Stimulated activated CD4-positive, alpha-beta T cell treated with anti-CD3 and anti-CD28 coated beads, Interleukin-2, amount 100 ng/mL, for 4 hours (primary cell): Measurements from ENCODE around the gene MYH6.
A peak's percentile ranks its signal among the peaks of the same experiment; 100 is the strongest.

Experiments used
- DNase-seq: peaks from one replicate; pipeline ENCODE4 v3.0.0-alpha.2; 2020; ENCODE audit warnings: low read depth

The MYH6 gene

DNA sequence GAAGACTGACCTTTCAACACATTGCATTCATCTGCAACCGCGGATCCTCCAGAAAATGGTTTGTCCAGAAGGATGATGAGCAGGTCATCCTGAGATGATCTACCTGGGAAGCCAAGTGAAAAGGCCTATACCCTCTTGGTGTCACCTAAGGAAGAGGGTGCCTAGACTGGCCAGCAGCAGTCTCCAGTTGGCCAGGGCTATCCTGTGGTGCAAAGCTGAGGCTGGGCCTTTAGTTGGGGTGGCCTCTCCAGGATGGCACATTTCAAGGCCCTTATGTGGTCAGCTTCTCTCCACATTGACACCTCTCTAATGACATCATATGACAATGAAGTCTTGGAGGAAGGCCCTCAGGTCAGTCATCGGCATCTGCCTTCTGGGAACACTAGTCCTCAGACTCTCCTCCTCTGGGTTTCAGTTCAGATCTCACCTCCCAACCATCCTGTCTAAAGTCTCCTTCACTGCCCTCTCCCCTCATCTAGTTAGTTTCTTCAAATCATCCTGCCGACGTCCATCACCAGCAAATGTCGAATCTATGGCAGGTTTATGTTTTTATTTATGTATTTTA, 52.1 kb downstream of the MYH6 start:
- DNase-seq = no peak

- no peak for DNase-seq
Observed at GRCh38 chr14:23354990-23355389, 53.1 kb downstream of the MYH6 start.

DNA sequence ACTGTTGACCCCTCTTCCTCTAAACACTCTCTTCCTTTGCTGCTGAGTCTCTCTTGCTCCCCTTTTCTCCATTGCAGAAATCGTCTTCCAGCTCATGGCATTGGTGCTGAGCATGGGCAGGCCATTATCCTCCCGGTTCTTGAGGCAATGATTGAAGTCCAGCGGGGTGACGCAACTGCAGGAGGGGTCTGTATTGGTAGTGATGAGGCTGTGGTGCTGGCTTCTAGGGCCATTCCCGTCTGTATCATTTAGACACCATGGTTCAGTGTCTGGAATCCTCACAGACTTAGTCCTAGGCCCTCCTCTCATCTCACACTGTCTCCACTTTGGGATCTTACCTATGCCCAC, 54.7 kb downstream of the MYH6 start:
- no peak for DNase-seq

DNA sequence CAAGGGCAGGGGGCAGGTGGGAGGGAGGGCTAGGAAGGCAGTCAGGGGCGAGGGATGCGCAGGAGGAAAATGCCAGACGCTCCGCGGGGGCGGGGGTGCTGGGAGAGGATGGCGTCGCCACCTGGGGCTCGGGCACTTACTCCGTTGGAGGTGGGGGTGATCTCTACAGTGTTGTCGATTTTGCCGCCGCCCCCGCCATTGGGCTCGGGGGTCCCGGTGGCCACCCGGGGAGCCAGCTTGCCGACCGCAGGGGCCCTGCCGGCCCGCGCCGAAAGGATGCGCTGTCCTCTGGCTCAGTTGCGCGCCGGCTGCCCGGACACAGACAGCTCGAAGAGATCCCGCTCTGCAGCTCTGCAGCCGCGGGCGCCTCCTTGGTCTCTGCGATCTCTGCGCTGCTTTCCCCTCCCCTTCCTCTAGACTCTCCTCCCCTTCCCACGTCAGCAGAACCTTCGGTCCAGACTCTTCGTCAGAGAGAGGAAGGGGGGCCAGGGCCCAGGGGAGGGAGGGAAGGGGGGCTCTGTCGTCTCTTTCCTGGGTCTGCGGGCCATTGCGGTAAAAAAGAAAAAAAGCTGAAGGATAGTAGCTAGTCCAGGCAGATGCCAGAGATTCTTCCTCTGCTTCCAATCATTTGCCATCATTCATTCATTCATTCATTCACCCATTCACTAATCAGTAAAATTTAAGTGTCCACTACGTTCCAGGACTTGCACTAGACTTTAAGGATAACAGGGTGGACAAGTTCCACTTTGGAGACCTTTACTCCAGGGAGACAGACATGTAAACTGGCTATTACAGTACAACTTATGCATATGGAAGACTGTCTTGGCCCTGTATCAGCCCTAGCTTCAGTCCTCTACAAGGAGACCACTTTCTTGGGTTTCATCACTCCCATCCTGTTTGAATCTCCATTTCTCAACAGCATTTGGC, 55.3 kb downstream of the MYH6 start, which contains the start of gene SLC22A17:
Gene SLC22A17, minus strand, starts transcription at position 382 of the 927 bp plus-strand sequence.
- peak; percentile 48 for DNase-seq

GRCh38 chr14:23351681-23352505, 56.2 kb downstream of the MYH6 start:
- DNase-seq = no peak

- no peak for DNase-seq
Observed at GRCh38 chr14:23349156-23349845, 58.8 kb downstream of the MYH6 start.

DNA sequence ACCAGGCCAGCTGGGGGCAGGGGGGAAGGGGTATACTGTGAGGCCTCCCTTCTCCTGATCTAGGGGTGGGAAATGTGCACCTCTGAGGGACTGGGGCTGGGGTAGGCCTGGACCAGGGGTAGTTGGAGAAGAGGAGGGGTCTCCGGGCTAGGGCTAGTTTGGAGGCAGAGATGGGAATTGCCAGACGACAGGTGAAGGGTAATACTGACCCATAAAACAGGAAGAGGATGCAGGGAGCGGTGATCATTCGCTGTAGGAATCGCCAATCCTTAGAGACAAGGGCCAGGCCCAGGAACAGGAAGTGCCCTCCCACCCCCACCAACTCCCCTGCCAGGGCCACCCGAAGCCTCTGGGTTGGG, 59.8 kb downstream of the MYH6 start:
- DNase-seq = no peak

GRCh38 chr14:23347406-23348296, 60.4 kb downstream of the MYH6 start:
- no peak for DNase-seq

GRCh38 chr14:23346693-23347405, 61.2 kb downstream of the MYH6 start:
- DNase-seq = no peak

DNA sequence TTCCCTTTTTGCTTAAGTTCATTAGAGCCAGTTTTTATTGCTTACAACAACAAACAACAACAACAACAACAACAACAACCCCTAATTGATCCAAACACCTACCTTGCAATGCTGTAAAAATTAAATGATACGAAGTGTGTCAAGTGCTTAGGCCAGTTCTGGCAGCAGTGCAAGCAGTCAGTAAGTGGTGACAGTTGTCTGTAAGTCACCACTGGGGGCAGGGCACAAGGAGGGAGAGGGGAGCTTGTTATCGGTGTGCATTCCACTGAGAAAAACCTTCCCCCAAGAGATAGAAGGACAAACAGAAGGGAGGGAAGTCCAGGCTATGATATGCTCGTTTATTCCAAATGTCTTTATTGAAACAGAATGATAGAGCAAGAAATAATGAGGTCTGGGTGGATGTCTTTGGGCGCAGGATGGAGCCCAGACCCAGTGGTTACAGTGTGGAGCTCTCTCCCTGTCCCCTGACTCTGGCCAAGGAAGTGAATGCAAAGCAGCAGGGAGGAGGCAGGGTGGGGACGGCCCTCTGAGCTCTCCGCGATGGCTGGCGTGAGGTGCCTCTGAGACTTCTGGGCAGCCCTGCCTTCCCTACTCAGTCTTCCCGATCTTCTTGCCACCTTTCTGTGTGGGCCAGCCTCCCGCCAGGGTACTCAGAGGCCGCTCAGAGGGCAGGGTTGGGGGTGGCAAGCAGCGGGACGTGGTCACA, 61.9 kb downstream of the MYH6 start:
- DNase-seq = no peak

- no peak for DNase-seq
Observed at GRCh38 chr14:23344481-23344880, 63.6 kb downstream of the MYH6 start.

GRCh38 chr14:23339506-23340268, 68.4 kb downstream of the MYH6 start:
- DNase-seq = no peak

- no peak for DNase-seq
Observed at GRCh38 chr14:23335623-23336022, 72.5 kb downstream of the MYH6 start.
